Left ventricle myocardium inferior (tissue), 1 donor: ENCODE measurements around the gene APBA3. TPM values are rescaled to one million over a fixed set of nuclear protein-coding genes. Genes with fewer than 3 reads are reported as not detected.
"Not testable (repeated sequence)": the region's sequence is repeated elsewhere in the genome, so short reads cannot be mapped to it uniquely, and the experiment has no call there.

Source experiments
- DNase-seq: peaks from one replicate; pipeline ENCODE4 v3.0.0-alpha.2; 2020
- H3K27ac ChIP-seq: fragments of 200-600 bp; replicated peaks from 2 replicates; pipeline ENCODE4 v1.8.0; 2021
- H3K27me3 ChIP-seq: fragments of 200-600 bp; 2 replicates; pipeline ENCODE4 v1.8.0; 2021; ENCODE audit warnings: low read depth
- H3K36me3 ChIP-seq: fragments of 200-600 bp; 2 replicates; pipeline ENCODE4 v1.8.0; 2021
- H3K4me1 ChIP-seq: fragments of 200-600 bp; 2 replicates; pipeline ENCODE4 v1.8.0; 2021
- H3K4me3 ChIP-seq: fragments of 200-600 bp; 2 replicates; pipeline ENCODE4 v1.8.0; 2021; ENCODE audit warnings: mild to moderate bottlenecking, moderate library complexity
- H3K9me3 ChIP-seq: fragments of 200-600 bp; replicated peaks from 2 replicates; pipeline ENCODE4 v1.8.0; 2021
- CTCF ChIP-seq: fragments of 200-600 bp; IDR thresholded peaks from 2 replicates; pipeline ENCODE4 v1.8.0; 2021; ENCODE audit warnings: antibody characterized with exemption, mild to moderate bottlenecking, borderline replicate concordance
- intact Hi-C: fragments of 100-400 bp; cut with micrococcal nuclease; formaldehyde crosslinking; loops from one replicate; pipeline ENCODE4 v1.11.0; 2022
- total RNA-seq: library from RNA; stranded (reverse); fragmentation: NEBNext Ultra II Directional; extraction: Animal tissue kit (Norgen Biotek cat#: 25700); gene quantifications from one replicate; pipeline ENCODE4 v1.2.1, GENCODE V29; 2021
- donor health status: DM: no; HTN: yes; CAD: no; lungs with severe emphysema.

APBA3 gene
- total RNA-seq, 1 donor from 2014 or later, result 14.2 TPM

DNA sequence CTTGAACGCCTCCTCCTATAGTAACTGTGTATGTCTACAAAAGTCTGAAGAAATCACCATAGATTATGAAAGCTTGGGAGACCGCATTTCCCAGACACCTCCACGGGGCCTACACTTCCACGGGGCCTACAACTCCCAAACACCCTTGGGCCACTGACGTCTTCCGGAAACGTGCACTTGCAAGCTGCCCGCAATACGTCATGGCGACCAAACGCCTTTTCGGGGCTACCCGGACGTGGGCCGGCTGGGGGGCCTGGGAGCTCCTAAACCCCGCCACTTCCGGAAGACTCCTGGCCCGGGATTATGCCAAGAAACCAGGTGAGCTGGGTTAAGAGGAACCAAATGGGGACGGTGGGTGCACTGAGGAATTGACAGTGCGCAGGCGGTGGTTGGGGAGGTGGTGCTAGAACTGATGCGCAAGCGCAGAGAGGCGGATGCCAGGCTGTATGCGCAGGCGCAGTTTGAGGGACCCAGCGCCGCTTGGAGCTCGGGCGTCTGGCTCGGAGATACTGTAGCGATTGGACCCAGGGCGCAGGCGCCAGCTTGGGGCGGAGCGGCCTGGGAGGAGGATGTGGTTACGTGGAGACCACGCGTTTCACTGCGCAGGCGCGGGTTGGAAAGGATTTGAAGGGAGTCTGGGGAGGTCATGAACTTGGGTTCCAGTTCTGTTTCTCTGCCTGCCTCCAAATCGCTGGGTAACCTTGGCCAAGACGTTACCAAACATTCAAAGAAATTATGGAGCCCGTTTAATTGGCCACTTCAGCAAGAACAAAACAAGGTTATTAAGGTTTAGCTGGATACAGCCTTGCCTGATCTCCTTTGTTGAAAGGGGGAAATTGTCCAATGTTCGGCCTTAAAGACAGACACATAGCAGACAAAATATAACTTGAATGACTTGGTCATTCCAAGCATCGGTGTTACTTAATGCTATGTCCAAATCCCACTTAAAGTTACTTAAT lies 1.3 kb upstream of the APBA3 start, which contains the start of gene MRPL54:
Gene MRPL54, plus strand, starts transcription at position 182 of the 959 bp plus-strand sequence. Its CDS starts 19 bp downstream, at position 201.
- no peak for TF ChIP-seq CTCF
- peaks cover 51% of the 10 kb centered on the region for H3K36me3 ChIP-seq
- peak within 1 kb of the TSS; percentile 99 for H3K27ac ChIP-seq
- peaks cover 51% of the 10 kb centered on the region for H3K4me1 ChIP-seq
- DNase-seq, result peak; percentile 99
- no peaks in the 10 kb centered on the region for H3K27me3 ChIP-seq
- H3K4me3 ChIP-seq, result peak within 1 kb of the TSS; percentile 99
- H3K9me3 ChIP-seq, result no peaks in the 10 kb centered on the region
- intact Hi-C loops, result no loop called here

DNA sequence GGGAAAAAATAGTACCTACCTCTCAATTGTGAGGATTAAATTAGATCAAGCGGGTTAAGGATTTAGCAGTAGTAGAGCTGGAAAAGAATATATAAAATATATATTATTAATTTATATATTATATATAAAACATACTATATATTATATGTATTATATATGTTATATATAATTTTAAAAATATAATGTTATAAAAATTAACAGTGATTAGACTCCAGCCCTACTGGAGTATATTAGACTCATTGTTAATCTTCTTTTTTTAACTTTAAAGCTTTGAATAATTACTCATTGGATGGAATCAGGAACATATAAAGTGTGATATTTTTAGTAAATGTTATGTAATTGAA lies 610 bp upstream of the APBA3 start:
- intact Hi-C loops, result no loop called here
- TF ChIP-seq CTCF, result no peak
- H3K27ac ChIP-seq, result peak overlapping the region; percentile 99
- H3K4me1 ChIP-seq, result peaks cover 51% of the 10 kb centered on the region
- H3K36me3 ChIP-seq, result peaks cover 51% of the 10 kb centered on the region
- no peak for DNase-seq
- no peaks in the 10 kb centered on the region for H3K9me3 ChIP-seq
- peak overlapping the region; percentile 99 for H3K4me3 ChIP-seq
- H3K27me3 ChIP-seq, result no peaks in the 10 kb centered on the region

GRCh38 chr19:3760871-3761361 lies 576 bp downstream of the APBA3 start:
- Histone ChIP-seq H3K36me3 (peaks cover 46% of the 10 kb centered on the region), H3K4me1 (peaks cover 51% of the 10 kb centered on the region), H3K27me3 (no peaks in the 10 kb centered on the region), H3K9me3 (no peaks in the 10 kb centered on the region), H3K27ac (peak overlapping the region; percentile 99), H3K4me3 (peak overlapping the region; percentile 99)
- DNase-seq, result no peak
- TF ChIP-seq CTCF, result no peak
- intact Hi-C loops, result no loop called here

DNA sequence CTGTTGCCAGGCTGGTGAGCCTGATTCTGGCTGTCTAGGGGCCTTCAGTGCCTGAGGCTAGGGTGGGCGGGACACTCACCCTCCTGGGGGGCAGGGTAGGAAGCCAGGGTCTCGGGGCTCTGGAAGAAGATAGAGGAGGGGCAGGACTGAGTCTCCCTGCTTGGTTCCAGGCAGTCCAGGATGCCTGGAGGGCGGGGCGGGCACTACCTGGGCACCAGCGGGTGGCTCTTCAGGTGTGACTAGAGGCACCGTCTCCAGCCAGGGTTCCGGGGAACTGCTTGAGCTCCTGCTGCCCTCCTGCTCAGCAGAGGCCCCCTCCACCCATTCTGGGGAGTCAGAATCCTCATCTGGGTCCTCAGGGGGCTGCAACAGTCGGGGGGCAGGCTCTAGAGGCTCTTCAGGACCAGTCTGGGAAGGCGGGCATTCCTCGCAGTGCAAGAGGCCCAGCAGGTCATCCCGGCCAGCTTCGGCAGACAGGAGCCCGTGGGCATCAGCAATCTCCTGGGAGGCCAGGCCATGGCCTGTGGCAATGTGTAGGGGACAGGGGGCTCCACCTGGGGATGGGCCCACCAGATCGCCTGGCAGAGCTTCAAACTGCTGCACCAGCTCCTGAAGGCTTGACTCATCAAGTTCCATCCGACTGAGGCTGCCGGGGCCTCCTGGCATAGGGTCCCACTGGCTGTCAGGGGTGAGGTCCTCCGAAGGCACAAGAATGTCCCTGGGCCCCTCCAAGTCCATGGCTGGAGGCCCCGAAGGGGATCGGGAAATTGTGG lies 1.8 kb downstream of the APBA3 start:
- Histone ChIP-seq H3K36me3 (peaks cover 34% of the 10 kb centered on the region), H3K4me1 (peaks cover 51% of the 10 kb centered on the region), H3K4me3 (peak overlapping the region; percentile 99), H3K27me3 (no peaks in the 10 kb centered on the region), H3K9me3 (no peaks in the 10 kb centered on the region), H3K27ac (no peak overlapping the region)
- intact Hi-C loops, result no loop called here
- no peak for TF ChIP-seq CTCF
- no peak for DNase-seq

DNA sequence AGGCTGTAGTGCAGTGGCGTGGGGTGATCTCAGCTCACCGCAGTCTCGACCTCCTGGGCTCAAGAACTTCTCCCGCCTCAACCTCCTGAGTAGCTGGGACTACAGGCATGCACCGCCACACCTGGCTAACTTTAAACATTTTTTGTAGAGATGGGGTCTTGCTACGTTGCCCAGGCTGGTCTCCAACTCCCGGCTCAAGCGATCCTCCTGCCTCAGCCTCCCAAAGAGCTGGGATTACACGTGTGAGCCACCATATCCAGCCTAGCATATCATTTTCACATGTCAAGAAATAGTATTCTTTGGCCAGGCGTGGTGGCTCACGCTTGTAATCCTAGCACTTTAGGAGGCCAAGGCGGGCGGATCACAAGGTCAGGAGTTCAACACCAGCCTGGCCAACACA lies 3.2 kb downstream of the APBA3 start:
- intact Hi-C loops, H3K27ac ChIP-seq, H3K27me3 ChIP-seq, H3K4me3 ChIP-seq, H3K9me3 ChIP-seq, DNase-seq: not testable (repeated sequence)
- Histone ChIP-seq H3K36me3 (peaks cover 42% of the 10 kb centered on the region), H3K4me1 (peaks cover 43% of the 10 kb centered on the region)

GRCh38 chr19:3757705-3758104 lies 3.8 kb downstream of the APBA3 start:
- Histone ChIP-seq H3K36me3 (peaks cover 48% of the 10 kb centered on the region), H3K4me1 (peaks cover 39% of the 10 kb centered on the region)
- H3K27me3 ChIP-seq, DNase-seq, H3K9me3 ChIP-seq, H3K4me3 ChIP-seq, intact Hi-C loops, H3K27ac ChIP-seq: not testable (repeated sequence)
